NCI-H1105 treated with DMSO at 0.1 percent for 48 hours (cell line): Measurements from ENCODE around the gene NT5C1A.

Experiments used
- DNase-seq: peaks from one replicate; lab custom pipeline; 2025; lab: John Stamatoyannopoulos, UW

Gene NT5C1A

GRCh38 chr1:39689635-39690034, 17.7 kb upstream of the NT5C1A start:
- DNase-seq, result peak; percentile 45

- DNase-seq, result no peak
Measured at GRCh38 chr1:39689214-39689613, 17.3 kb upstream of the NT5C1A start.

- DNase-seq, result no peak
Measured at GRCh38 chr1:39688706-39689105, 16.8 kb upstream of the NT5C1A start.

GRCh38 chr1:39687243-39687642, 15.3 kb upstream of the NT5C1A start:
- DNase-seq, result no peak

GRCh38 chr1:39685071-39685470, 13.2 kb upstream of the NT5C1A start:
- DNase-seq, result no peak

GRCh38 chr1:39684313-39684664, 12.4 kb upstream of the NT5C1A start:
- no peak for DNase-seq

GRCh38 chr1:39683591-39684312, 11.8 kb upstream of the NT5C1A start:
- no peak for DNase-seq

- no peak for DNase-seq
Measured at GRCh38 chr1:39681999-39682398, 10.1 kb upstream of the NT5C1A start.

GRCh38 chr1:39681294-39681693, 9.4 kb upstream of the NT5C1A start:
- DNase-seq, result no peak

GRCh38 chr1:39680751-39681150, 8.8 kb upstream of the NT5C1A start:
- DNase-seq, result no peak

GRCh38 chr1:39679821-39680220, 7.9 kb upstream of the NT5C1A start:
- no peak for DNase-seq

- no peak for DNase-seq
Measured at GRCh38 chr1:39678889-39679288, 7.0 kb upstream of the NT5C1A start.

- DNase-seq, result no peak
Measured at GRCh38 chr1:39677645-39678044, 5.7 kb upstream of the NT5C1A start.

GRCh38 chr1:39676948-39677548, 5.1 kb upstream of the NT5C1A start:
- no peak for DNase-seq

GRCh38 chr1:39675220-39675619, 3.3 kb upstream of the NT5C1A start:
- DNase-seq, result peak; percentile 86

GRCh38 chr1:39673215-39673614, 1.3 kb upstream of the NT5C1A start:
- DNase-seq, result no peak

GRCh38 chr1:39672551-39672947, 642 bp upstream of the NT5C1A start:
- DNase-seq, result no peak

GRCh38 chr1:39671433-39671792, 494 bp downstream of the NT5C1A start:
- no peak for DNase-seq

- DNase-seq, result no peak
Measured at GRCh38 chr1:39670689-39671088, 1.2 kb downstream of the NT5C1A start.

- DNase-seq, result no peak
Measured at GRCh38 chr1:39668894-39669293, 3.0 kb downstream of the NT5C1A start.

GRCh38 chr1:39668111-39668510, 3.8 kb downstream of the NT5C1A start:
- DNase-seq, result no peak

GRCh38 chr1:39666772-39667171, 5.1 kb downstream of the NT5C1A start:
- no peak for DNase-seq

- DNase-seq, result no peak
Measured at GRCh38 chr1:39663559-39663958, 8.3 kb downstream of the NT5C1A start.

GRCh38 chr1:39662861-39663260, 9.0 kb downstream of the NT5C1A start:
- DNase-seq, result no peak
